CD14-positive monocyte (primary cell): ENCODE data around the gene CHURC1. TPM values are rescaled to one million over a fixed set of nuclear protein-coding genes. Genes with fewer than 3 reads are reported as not detected.

Experiments
- DNase-seq, 3 donors: peaks; one replicate each; pipeline ENCODE4 v3.0.0-alpha.2; 2011 to 2022
- H2AFZ ChIP-seq: 2 replicates; pipeline ENCODE4 v1.6.0; 2012; ENCODE audit warnings: mild to moderate bottlenecking, low read depth, low read length, inconsistent platforms; ENCODE audit not compliant: insufficient read depth, poor library complexity, severe bottlenecking
- H3K27ac ChIP-seq, 2 donors: 1 replicate in 1 of 2; 2 replicates in 1 of 2; pipeline ENCODE4 v1.5.1; 2012 to 2013; ENCODE audit warnings: low read length in 2 of 2, control low read depth in 1 of 2, inconsistent platforms in 1 of 2, low read depth in 1 of 2, mild to moderate bottlenecking in 1 of 2
- H3K27me3 ChIP-seq, 2 donors: one replicate each; pipeline versions ENCODE4 v1.6.0 to v1.6.1; 2011 to 2013; ENCODE audit warnings: low read length in 2 of 2; ENCODE audit not compliant: control insufficient read depth in 2 of 2, insufficient read depth in 2 of 2
- H3K36me3 ChIP-seq, 2 donors: replicated peaks in 1 of 2; 1 replicate in 1 of 2; 2 replicates in 1 of 2; pipeline versions ENCODE4 v1.5.1 to v1.6.1; 2012 to 2013; ENCODE audit warnings: low read length in 2 of 2, control low read depth in 1 of 2, inconsistent platforms in 1 of 2, mild to moderate bottlenecking in 1 of 2; ENCODE audit not compliant: insufficient read depth in 2 of 2, control insufficient read depth in 1 of 2
- H3K4me1 ChIP-seq, 2 donors: 1 replicate in 1 of 2; 2 replicates in 1 of 2; pipeline versions ENCODE4 v1.5.1 to v1.6.1; 2012 to 2013; ENCODE audit warnings: low read length in 2 of 2, control low read depth in 1 of 2, inconsistent platforms in 1 of 2, mild to moderate bottlenecking in 1 of 2, moderate library complexity in 1 of 2; ENCODE audit not compliant: insufficient read depth in 2 of 2, control insufficient read depth in 1 of 2
- H3K4me2 ChIP-seq: replicated peaks from 2 replicates; pipeline ENCODE3; 2012; ENCODE audit warnings: low read length, moderate library complexity, mild to moderate bottlenecking; ENCODE audit not compliant: poor library complexity, severe bottlenecking; ENCODE audit errors: extremely low read depth
- H3K4me3 ChIP-seq, 3 experiments: fragments of 200-600 bp in 1 of 3; sonication (generic) in 1 of 3; replicated peaks in 1 of 3; 1 replicate in 2 of 3; 2 replicates in 1 of 3; pipeline ENCODE4 v1.5.1; 2011 to 2013; ENCODE audit warnings: low read length in 3 of 3, mild to moderate bottlenecking in 3 of 3, control low read depth in 2 of 3, low read depth in 2 of 3, inconsistent platforms in 1 of 3, moderate library complexity in 1 of 3
- H3K79me2 ChIP-seq: 2 replicates; pipeline ENCODE4 v1.6.0; 2012; ENCODE audit warnings: mild to moderate bottlenecking, control low read depth, inconsistent platforms, low read length, moderate library complexity; ENCODE audit not compliant: insufficient read depth
- H3K9ac ChIP-seq: 2 replicates; pipeline ENCODE4 v1.6.0; 2017; ENCODE audit warnings: low read length, mild to moderate bottlenecking; ENCODE audit not compliant: insufficient read depth, poor library complexity, severe bottlenecking
- H3K9me3 ChIP-seq, 2 donors: replicated peaks in 1 of 2; 1 replicate in 1 of 2; 2 replicates in 1 of 2; pipeline versions ENCODE4 v1.5.1 to v1.6.1; 2012 to 2013; ENCODE audit warnings: low read length in 2 of 2, control low read depth in 1 of 2; ENCODE audit not compliant: control insufficient read depth in 1 of 2, insufficient read depth in 1 of 2
- H4K20me1 ChIP-seq: 2 replicates; pipeline ENCODE4 v1.6.0; 2012; ENCODE audit warnings: mild to moderate bottlenecking, low read length, control low read depth, moderate library complexity; ENCODE audit not compliant: insufficient read depth
- H3K27ac Mint-ChIP-seq, 7 donors: one replicate each; pipeline ENCODE4 v1.8.0; 2020; ENCODE audit warnings: mild to moderate bottlenecking in 7 of 7, mixed read lengths in 7 of 7, moderate library complexity in 6 of 7, inconsistent platforms in 2 of 7
- H3K27me3 Mint-ChIP-seq, 3 donors: one replicate each; pipeline ENCODE4 v1.8.0; 2021 to 2022; ENCODE audit warnings: low read depth in 3 of 3, mild to moderate bottlenecking in 3 of 3, mixed read lengths in 3 of 3, moderate library complexity in 3 of 3, inconsistent platforms in 1 of 3
- H3K36me3 Mint-ChIP-seq, 2 donors: one replicate each; pipeline ENCODE4 v1.8.0; 2020; ENCODE audit warnings: mixed read lengths in 2 of 2, inconsistent platforms in 1 of 2, mild to moderate bottlenecking in 1 of 2
- H3K4me1 Mint-ChIP-seq: one replicate; pipeline ENCODE4 v1.8.0; 2020; ENCODE audit warnings: mild to moderate bottlenecking, mixed read lengths
- H3K4me3 Mint-ChIP-seq, 2 donors: one replicate each; pipeline ENCODE4 v1.8.0; 2020; ENCODE audit warnings: mild to moderate bottlenecking in 2 of 2, mixed read lengths in 2 of 2, moderate library complexity in 1 of 2
- H3K9me3 Mint-ChIP-seq, 7 donors: one replicate each; pipeline ENCODE4 v1.8.0; 2020 to 2022; ENCODE audit warnings: mixed read lengths in 7 of 7, mild to moderate bottlenecking in 6 of 7, moderate library complexity in 6 of 7, inconsistent platforms in 2 of 7
- CTCF ChIP-seq: fragments of 200-600 bp; IDR thresholded peaks from one replicate; pipeline ENCODE4 v1.8.0; 2022; ENCODE audit warnings: antibody characterized with exemption, mild to moderate bottlenecking
- WGBS: methylation state at CpG from one replicate; pipeline ENCODE4 v1.1.5; 2013; ENCODE audit warnings: missing lambda C conversion rate; ENCODE audit not compliant: insufficient coverage; 5-methylcytosine and 5-hydroxymethylcytosine counted together
- intact Hi-C, 2 donors: fragments of 100-400 bp; cut with micrococcal nuclease; formaldehyde crosslinking; loops; one replicate each; pipeline versions ENCODE4 v1.15.0 to v1.15.1; 2023
- polyA plus RNA-seq, 3 donors: library from polyadenylated mRNA; depleted of rRNA in 1 of 3; unstranded in 2 of 3; stranded (reverse) in 1 of 3; fragments of 300-500 nt in 2 of 3; fragments of >200 nt in 1 of 3; fragmentation: Illumina TruSeq in 2 of 3; gene quantifications; 1 replicate in 2 of 3; 2 replicates in 1 of 3; pipeline ENCODE4 v1.2.3, GENCODE V29; 2012 to 2021

The CHURC1 gene
- polyA plus RNA-seq, 3 donors = 31.1 to 98.3 (median 81.2) TPM

GRCh38 chr14:64948612-64949210, 34.5 kb downstream of the CHURC1 start:
- Histone ChIP-seq H3K4me2 (no peak overlapping the region), H3K4me3 (no peak overlapping the region), H3K79me2 (no peaks in the 10 kb centered on the region), H2AFZ (no peak overlapping the region), H3K27me3 (no peaks in the 10 kb centered on the region), H3K36me3 (peaks cover 5 to 37% of the 10 kb centered on the region in 2 donors), H3K4me1 (peaks cover 6 to 7% of the 10 kb centered on the region in 2 donors), H3K9me3 (no peaks in the 10 kb centered on the region), H3K9ac (no peak overlapping the region), H3K27ac (no peak overlapping the region), H4K20me1 (peaks cover 8% of the 10 kb centered on the region)
- Mint-ChIP-seq H3K4me1 (peaks cover 8% of the 10 kb centered on the region), H3K27me3 (peaks cover 0 to 2% (median 1%) of the 10 kb centered on the region in 3 donors), H3K36me3 (peaks cover 35 to 38% of the 10 kb centered on the region in 2 donors), H3K9me3 (peaks cover 0 to 1% (median 0%) of the 10 kb centered on the region in 7 donors), H3K4me3 (no peak overlapping the region), H3K27ac (no peak overlapping the region)
- DNase-seq = no peak
- WGBS = 94% methylated on average over 2 of the region's 8 CpGs
- intact Hi-C loops = no loop called here
- no peak for TF ChIP-seq CTCF

GRCh38 chr14:64950889-64951288, 36.6 kb downstream of the CHURC1 start:
- peaks cover 0 to 2% (median 0%) of the 10 kb centered on the region in 3 donors for H3K27me3 Mint-ChIP-seq
- TF ChIP-seq CTCF = no peak
- Histone ChIP-seq H3K4me2 (no peak overlapping the region), H3K27ac (no peak overlapping the region), H3K4me1 (no peaks in the 10 kb centered on the region), H3K27me3 (no peaks in the 10 kb centered on the region), H3K9ac (no peak overlapping the region), H3K4me3 (no peak overlapping the region), H3K36me3 (peaks cover 2 to 15% of the 10 kb centered on the region in 2 donors), H4K20me1 (no peaks in the 10 kb centered on the region), H3K9me3 (no peaks in the 10 kb centered on the region), H3K79me2 (no peaks in the 10 kb centered on the region), H2AFZ (no peak overlapping the region)
- peaks cover 0 to 1% (median 0%) of the 10 kb centered on the region in 7 donors for H3K9me3 Mint-ChIP-seq
- peaks cover 23 to 29% of the 10 kb centered on the region in 2 donors for H3K36me3 Mint-ChIP-seq
- DNase-seq = no peak
- H3K4me3 Mint-ChIP-seq = no peak overlapping the region
- intact Hi-C loops = no loop called here
- WGBS = 92% methylated on average over 2 of the region's 8 CpGs
- H3K4me1 Mint-ChIP-seq = no peaks in the 10 kb centered on the region
- H3K27ac Mint-ChIP-seq = no peak overlapping the region
